ENCODE results near the gene ZNF532.
A peak's percentile ranks its signal among the peaks of the same experiment; 100 is the strongest.

The ZNF532 gene

GRCh38 chr18:58941426-58942099 lies 76.9 kb downstream of the ZNF532 start:
- no peak for DNase-seq

- no peak for DNase-seq
These were observed 79.2 kb downstream of the ZNF532 start for GRCh38 chr18:58943896-58944295.

- no peak for DNase-seq
These were observed 82.6 kb downstream of the ZNF532 start for GRCh38 chr18:58947136-58947732.

GRCh38 chr18:58949031-58949430 lies 84.4 kb downstream of the ZNF532 start:
- no peak for DNase-seq

- no peak for DNase-seq
These were observed 87.5 kb downstream of the ZNF532 start for GRCh38 chr18:58951986-58952702.

GRCh38 chr18:58952858-58953257 lies 88.2 kb downstream of the ZNF532 start:
- no peak for DNase-seq

GRCh38 chr18:58953627-58954026 lies 89.0 kb downstream of the ZNF532 start:
- peak in 1 of 58 donors; percentile 49 for DNase-seq

- no peak for DNase-seq
These were observed 90.3 kb downstream of the ZNF532 start for GRCh38 chr18:58955001-58955400.

GRCh38 chr18:58955738-58956137 lies 91.1 kb downstream of the ZNF532 start:
- no peak for DNase-seq

- no peak for DNase-seq
These were observed 94.0 kb downstream of the ZNF532 start for GRCh38 chr18:58958628-58959027.

GRCh38 chr18:58960508-58960907 lies 95.8 kb downstream of the ZNF532 start:
- DNase-seq, result no peak

- peak in 14 of 58 donors; percentile 10 to 53 (median 33) for DNase-seq
These were observed 96.5 kb downstream of the ZNF532 start for GRCh38 chr18:58960946-58961722.

GRCh38 chr18:58962336-58962735 lies 97.7 kb downstream of the ZNF532 start:
- DNase-seq, result no peak

GRCh38 chr18:58965291-58966004 lies 100.8 kb downstream of the ZNF532 start:
- DNase-seq, result peak in 1 of 58 donors; percentile 32

- no peak for DNase-seq
These were observed 101.5 kb downstream of the ZNF532 start for GRCh38 chr18:58966005-58966677.

- DNase-seq, result no peak
These were observed 102.0 kb downstream of the ZNF532 start for GRCh38 chr18:58966704-58967103.

- DNase-seq, result peak in 2 of 58 donors; percentile 24 to 35
These were observed 103.1 kb downstream of the ZNF532 start for GRCh38 chr18:58967751-58968254.

GRCh38 chr18:58970943-58971790 lies 106.5 kb downstream of the ZNF532 start:
- DNase-seq, result no peak

GRCh38 chr18:58975296-58975695 lies 110.6 kb downstream of the ZNF532 start:
- DNase-seq, result no peak

Measured in anterior cingulate cortex (tissue), 58 donors.